ENCODE measurements around the gene MBP.

MBP gene

DNA sequence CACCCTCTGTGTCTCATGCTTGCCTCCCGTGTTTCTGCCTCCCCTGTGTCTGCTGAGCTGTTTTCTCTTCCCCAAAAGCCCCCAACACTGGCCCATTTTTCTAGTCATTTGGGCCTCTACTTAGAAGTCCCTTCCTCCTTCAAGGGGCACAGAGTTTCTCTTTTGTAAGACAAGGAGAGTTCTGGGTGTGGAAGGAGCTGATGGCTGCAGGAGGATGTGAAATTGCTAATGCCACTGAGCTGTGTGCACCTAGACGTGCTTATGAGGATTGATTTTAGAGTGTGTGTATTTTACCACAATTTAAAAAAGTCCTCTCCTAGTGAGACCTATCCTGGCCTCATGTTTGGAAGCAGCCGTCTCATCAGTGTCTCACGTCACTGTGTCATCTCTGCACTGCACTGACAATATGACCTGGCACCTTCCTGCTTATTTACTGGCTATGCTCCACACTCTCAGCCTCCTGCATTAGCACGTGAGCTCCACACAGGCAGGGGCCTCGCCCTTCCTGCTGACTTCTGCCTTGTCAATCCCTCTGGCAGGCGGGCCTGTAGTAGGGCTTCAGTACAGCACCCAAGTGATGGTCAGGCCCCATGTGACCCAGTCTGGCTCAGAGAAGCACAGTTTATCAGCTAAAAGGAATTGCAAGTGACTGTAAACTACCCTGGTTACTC, 8.0 kb upstream of the MBP start:
- no peak overlapping the region for H3K4me3 ChIP-seq (ENCODE audit: low read depth, low read length)
- TF ChIP-seq MYC (IDR thresholded peaks at IDR 0.05; ENCODE audit: low read depth, low read length), result no peak
- TF ChIP-seq POLR2A (IDR thresholded peaks at IDR 0.05; ENCODE audit: extremely low read depth, insufficient read length), result no peak
- TF ChIP-seq, protein P1, sequence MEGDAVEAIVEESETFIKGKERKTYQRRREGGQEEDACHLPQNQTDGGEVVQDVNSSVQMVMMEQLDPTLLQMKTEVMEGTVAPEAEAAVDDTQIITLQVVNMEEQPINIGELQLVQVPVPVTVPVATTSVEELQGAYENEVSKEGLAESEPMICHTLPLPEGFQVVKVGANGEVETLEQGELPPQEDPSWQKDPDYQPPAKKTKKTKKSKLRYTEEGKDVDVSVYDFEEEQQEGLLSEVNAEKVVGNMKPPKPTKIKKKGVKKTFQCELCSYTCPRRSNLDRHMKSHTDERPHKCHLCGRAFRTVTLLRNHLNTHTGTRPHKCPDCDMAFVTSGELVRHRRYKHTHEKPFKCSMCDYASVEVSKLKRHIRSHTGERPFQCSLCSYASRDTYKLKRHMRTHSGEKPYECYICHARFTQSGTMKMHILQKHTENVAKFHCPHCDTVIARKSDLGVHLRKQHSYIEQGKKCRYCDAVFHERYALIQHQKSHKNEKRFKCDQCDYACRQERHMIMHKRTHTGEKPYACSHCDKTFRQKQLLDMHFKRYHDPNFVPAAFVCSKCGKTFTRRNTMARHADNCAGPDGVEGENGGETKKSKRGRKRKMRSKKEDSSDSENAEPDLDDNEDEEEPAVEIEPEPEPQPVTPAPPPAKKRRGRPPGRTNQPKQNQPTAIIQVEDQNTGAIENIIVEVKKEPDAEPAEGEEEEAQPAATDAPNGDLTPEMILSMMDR (IDR thresholded peaks at IDR 0.05; ENCODE audit: low read depth, low read length), result no peak
- TF ChIP-seq, protein P2, sequence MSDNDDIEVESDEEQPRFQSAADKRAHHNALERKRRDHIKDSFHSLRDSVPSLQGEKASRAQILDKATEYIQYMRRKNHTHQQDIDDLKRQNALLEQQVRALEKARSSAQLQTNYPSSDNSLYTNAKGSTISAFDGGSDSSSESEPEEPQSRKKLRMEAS (IDR thresholded peaks at IDR 0.05; ENCODE audit: low read depth, low read length), result no peak
- no peak for DNase-seq (ENCODE audit: low read depth)

DNA sequence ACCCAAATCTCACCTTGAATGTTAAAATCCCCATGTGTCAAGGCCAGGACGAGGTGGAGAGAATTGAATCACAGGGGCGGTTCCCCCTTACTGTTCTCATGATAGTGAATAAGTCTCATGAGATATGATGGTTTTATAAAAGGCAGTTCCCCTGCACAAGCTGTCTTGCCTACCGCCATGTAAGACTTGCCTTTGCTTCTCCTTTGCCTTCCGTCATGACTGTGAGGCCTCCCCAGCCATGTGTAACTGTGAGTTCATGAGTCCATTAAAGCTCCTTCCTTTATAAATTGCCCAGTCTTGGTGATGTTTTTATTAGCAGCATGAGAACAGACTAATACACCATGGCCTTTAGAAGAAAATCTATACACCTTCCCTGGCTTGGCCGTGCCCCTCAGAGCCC, 7.4 kb upstream of the MBP start:
- no peak for DNase-seq (ENCODE audit: low read depth)
- H3K4me3 ChIP-seq (ENCODE audit: low read depth, low read length), result no peak overlapping the region
- no peak for TF ChIP-seq MYC (IDR thresholded peaks at IDR 0.05; ENCODE audit: low read depth, low read length)
- TF ChIP-seq POLR2A (IDR thresholded peaks at IDR 0.05; ENCODE audit: extremely low read depth, insufficient read length), result no peak
- TF ChIP-seq, protein P2 (IDR thresholded peaks at IDR 0.05; ENCODE audit: low read depth, low read length), result no peak

DNA sequence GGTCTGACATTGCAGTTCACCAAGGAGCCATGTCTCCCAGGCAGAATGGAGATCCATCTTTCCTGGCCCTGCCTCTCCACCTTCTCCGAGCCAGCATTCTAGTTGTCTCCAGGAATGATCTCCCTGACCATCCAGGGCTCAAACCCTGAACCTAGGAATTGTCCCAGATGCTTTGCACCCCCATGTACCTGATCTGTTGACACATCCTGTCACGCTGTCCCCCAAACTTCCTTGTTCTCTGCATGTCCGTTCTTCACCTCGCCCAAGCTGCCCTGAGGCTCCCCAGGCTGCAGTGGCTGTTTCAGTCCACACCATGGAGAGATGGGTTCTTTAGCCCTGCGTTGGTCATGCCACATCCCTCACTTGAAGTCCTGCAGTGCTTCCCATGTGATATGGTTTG, 7.0 kb upstream of the MBP start:
- no peak overlapping the region for H3K4me3 ChIP-seq (ENCODE audit: low read depth, low read length)
- no peak for DNase-seq (ENCODE audit: low read depth)
- no peak for TF ChIP-seq POLR2A (IDR thresholded peaks at IDR 0.05; ENCODE audit: extremely low read depth, insufficient read length)
- no peak for TF ChIP-seq MYC (IDR thresholded peaks at IDR 0.05; ENCODE audit: low read depth, low read length)
- TF ChIP-seq, protein P2 (IDR thresholded peaks at IDR 0.05; ENCODE audit: low read depth, low read length), result no peak
- TF ChIP-seq, protein P1 (IDR thresholded peaks at IDR 0.05; ENCODE audit: low read depth, low read length), result no peak

DNA sequence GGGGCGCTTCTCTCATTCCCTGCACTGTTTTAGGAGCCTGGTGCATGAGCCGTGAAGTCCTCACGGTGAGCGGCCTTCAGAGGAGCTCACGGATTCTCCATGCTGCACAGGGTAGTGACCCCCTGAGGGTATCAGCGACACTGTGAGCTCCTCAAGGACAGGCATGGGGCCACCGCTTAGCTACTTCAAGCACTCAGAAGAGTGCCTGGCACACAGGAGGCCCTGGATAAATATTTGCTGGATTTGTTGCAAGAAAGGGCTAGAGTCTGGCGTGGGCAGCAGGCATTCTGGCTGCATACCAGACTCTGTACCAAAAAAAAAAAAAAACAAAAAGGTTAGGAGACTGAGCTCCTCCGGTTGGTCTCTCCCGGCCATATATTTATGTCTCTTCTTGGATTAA, 5.7 kb upstream of the MBP start:
- TF ChIP-seq POLR2A (IDR thresholded peaks at IDR 0.05; ENCODE audit: extremely low read depth, insufficient read length) (no peak), MYC (IDR thresholded peaks at IDR 0.05; ENCODE audit: low read depth, low read length) (no peak)
- TF ChIP-seq, protein P2 (IDR thresholded peaks at IDR 0.05; ENCODE audit: low read depth, low read length), result no peak
- TF ChIP-seq, protein P1 (IDR thresholded peaks at IDR 0.05; ENCODE audit: low read depth, low read length), result no peak

DNA sequence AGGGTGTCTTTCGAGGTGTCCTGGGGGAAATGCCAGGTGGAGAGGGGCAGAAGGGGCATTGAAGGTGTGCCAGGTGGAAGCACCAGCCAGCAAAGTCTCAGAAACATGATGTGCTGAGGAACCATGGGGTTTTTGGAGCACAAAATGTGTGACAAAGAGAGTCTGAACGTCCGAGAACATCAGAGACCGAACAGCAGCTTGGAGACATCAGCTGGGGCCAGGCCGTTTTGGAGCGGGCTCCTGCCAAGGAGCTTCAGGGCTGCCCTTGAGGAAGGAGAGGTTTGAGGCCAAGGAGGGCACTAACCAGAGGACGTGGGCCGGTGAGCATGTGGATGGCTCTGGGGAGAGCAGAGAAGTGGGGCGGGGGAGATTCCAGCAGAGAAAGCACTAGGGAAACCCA, 5.3 kb upstream of the MBP start:
- H3K4me3 ChIP-seq (ENCODE audit: low read depth, low read length), result no peak overlapping the region
- DNase-seq (ENCODE audit: low read depth), result no peak
- TF ChIP-seq, protein P2 (IDR thresholded peaks at IDR 0.05; ENCODE audit: low read depth, low read length), result no peak
- no peak for TF ChIP-seq MYC (IDR thresholded peaks at IDR 0.05; ENCODE audit: low read depth, low read length)
- TF ChIP-seq, protein P1 (IDR thresholded peaks at IDR 0.05; ENCODE audit: low read depth, low read length), result no peak
- TF ChIP-seq POLR2A (IDR thresholded peaks at IDR 0.05; ENCODE audit: extremely low read depth, insufficient read length), result no peak

More for the DNA sequence above, 5.7 kb upstream of the MBP start:
- DNase-seq (ENCODE audit: low read depth), result no peak
- no peak overlapping the region for H3K4me3 ChIP-seq (ENCODE audit: low read depth, low read length)

DNA sequence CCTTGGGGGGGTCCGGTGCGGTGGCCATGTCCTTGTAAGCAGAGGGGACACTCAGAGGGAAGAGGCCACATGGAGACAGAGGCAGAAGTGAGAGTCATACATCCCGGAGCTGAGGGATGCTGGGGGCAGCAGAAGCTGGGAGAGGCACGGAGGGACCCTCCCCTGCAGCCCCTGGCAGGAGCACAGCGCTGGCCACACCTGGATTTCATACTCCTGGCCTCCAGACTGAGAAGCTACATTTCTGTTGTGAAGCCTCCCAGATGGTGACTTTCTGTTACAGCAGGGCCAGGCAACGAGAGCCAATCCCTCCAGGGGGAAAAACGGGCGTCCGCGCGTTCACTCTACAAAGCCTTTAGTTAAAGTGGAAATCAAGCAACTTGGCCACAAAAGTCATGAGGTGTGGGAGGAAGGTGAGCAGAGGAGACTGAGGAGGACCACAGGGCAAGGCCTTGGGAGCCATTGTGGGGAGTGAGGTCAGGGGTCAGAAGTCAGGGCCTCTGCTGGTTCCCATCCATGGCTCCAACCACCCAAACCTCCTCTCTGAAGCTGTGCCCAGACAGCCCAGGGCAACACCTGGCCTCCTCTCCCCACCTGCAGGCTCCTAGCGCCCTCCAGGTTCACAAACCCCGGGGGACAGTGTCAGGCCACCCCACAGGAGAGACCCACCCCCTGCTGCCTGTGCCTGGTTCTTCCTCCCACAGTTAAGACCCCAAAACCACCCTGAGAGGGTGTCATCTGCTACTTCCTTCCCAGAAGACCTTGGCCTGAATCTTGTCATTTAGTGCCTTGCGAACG, 4.5 kb upstream of the MBP start:
- TF ChIP-seq, protein P1 (IDR thresholded peaks at IDR 0.05; ENCODE audit: low read depth, low read length), result no peak
- TF ChIP-seq, protein P2 (IDR thresholded peaks at IDR 0.05; ENCODE audit: low read depth, low read length), result no peak
- no peak for TF ChIP-seq MYC (IDR thresholded peaks at IDR 0.05; ENCODE audit: low read depth, low read length)
- no peak for TF ChIP-seq POLR2A (IDR thresholded peaks at IDR 0.05; ENCODE audit: extremely low read depth, insufficient read length)
- no peak for DNase-seq (ENCODE audit: low read depth)
- no peak overlapping the region for H3K4me3 ChIP-seq (ENCODE audit: low read depth, low read length)
